Liver (tissue), 9 donors: ENCODE measurements around the gene TRIML1. TPM values are rescaled to one million over a fixed set of nuclear protein-coding genes. Genes with fewer than 3 reads are reported as not detected.

ENCODE experiments used
- DNase-seq: peaks from one replicate; pipeline ENCODE4 v3.0.0-alpha.2; 2017; ENCODE audit warnings: low spot score
- H3K27ac ChIP-seq, 2 donors: one replicate each; pipeline ENCODE4 v1.7.0; 2013; ENCODE audit warnings: inconsistent platforms in 2 of 2, low read length in 2 of 2, control low read depth in 1 of 2, low read depth in 1 of 2, mild to moderate bottlenecking in 1 of 2
- H3K27me3 ChIP-seq, 4 donors: one replicate each; pipeline versions ENCODE4 v1.6.1 to v1.7.0; 2013; ENCODE audit warnings: low read length in 3 of 4, inconsistent platforms in 1 of 4, mild to moderate bottlenecking in 1 of 4, moderate library complexity in 1 of 4; ENCODE audit not compliant: control insufficient read depth in 4 of 4, insufficient read depth in 4 of 4
- H3K36me3 ChIP-seq, 4 donors: one replicate each; pipeline versions ENCODE4 v1.6.1 to v1.7.0; 2013; ENCODE audit warnings: low read length in 3 of 4, mild to moderate bottlenecking in 3 of 4, low read depth in 1 of 4, moderate library complexity in 1 of 4; ENCODE audit not compliant: control insufficient read depth in 4 of 4, insufficient read depth in 3 of 4
- H3K4me1 ChIP-seq, 4 donors: one replicate each; pipeline versions ENCODE4 v1.6.1 to v1.7.0; 2013; ENCODE audit warnings: low read length in 3 of 4, mild to moderate bottlenecking in 3 of 4, moderate library complexity in 1 of 4; ENCODE audit not compliant: control insufficient read depth in 4 of 4, insufficient read depth in 4 of 4
- H3K4me3 ChIP-seq, 3 donors: one replicate each; pipeline versions ENCODE4 v1.6.1 to v1.7.0; 2013; ENCODE audit warnings: low read length in 3 of 3, control low read depth in 1 of 3, low read depth in 1 of 3, mild to moderate bottlenecking in 1 of 3
- H3K9ac ChIP-seq, 2 donors: one replicate each; pipeline ENCODE4 v1.7.0; 2013; ENCODE audit warnings: low read length in 2 of 2, mild to moderate bottlenecking in 2 of 2, moderate library complexity in 2 of 2, control low read depth in 1 of 2, low read depth in 1 of 2
- H3K9me3 ChIP-seq, 4 donors: one replicate each; pipeline versions ENCODE4 v1.6.1 to v1.7.0; 2013; ENCODE audit warnings: low read length in 3 of 4; ENCODE audit not compliant: control insufficient read depth in 4 of 4
- EGR1 ChIP-seq, 2 donors: IDR thresholded peaks; 2 replicates each; pipeline ENCODE4 v1.6.1; 2016 to 2018; ENCODE audit warnings: antibody characterized with exemption in 2 of 2, low read depth in 2 of 2
- FOXA1 ChIP-seq: IDR thresholded peaks from 2 replicates; pipeline ENCODE4 v1.6.1; 2016; ENCODE audit warnings: antibody characterized with exemption
- FOXA2 ChIP-seq: IDR thresholded peaks from 2 replicates; pipeline ENCODE4 v1.6.1; 2016; ENCODE audit warnings: antibody characterized with exemption
- HNF4A ChIP-seq, 2 donors: conservative IDR thresholded peaks; 2 replicates each; pipeline ENCODE4 v1.6.1; 2016; ENCODE audit warnings: antibody characterized with exemption in 2 of 2, mild to moderate bottlenecking in 2 of 2
- HNF4G ChIP-seq: IDR thresholded peaks from 2 replicates; pipeline ENCODE4 v1.6.1; 2016; ENCODE audit warnings: antibody characterized with exemption
- JUND ChIP-seq, 2 donors: IDR thresholded peaks; 2 replicates each; pipeline ENCODE4 v1.6.1; 2016; ENCODE audit warnings: antibody characterized with exemption in 2 of 2
- NR2F2 ChIP-seq: IDR thresholded peaks from 2 replicates; pipeline ENCODE4 v1.6.1; 2016; ENCODE audit warnings: antibody characterized with exemption
- RAD21 ChIP-seq, 2 donors: IDR thresholded peaks; 2 replicates each; pipeline ENCODE4 v1.6.1; 2016; ENCODE audit warnings: antibody characterized with exemption in 2 of 2, mild to moderate bottlenecking in 2 of 2
- RXRA ChIP-seq, 2 donors: IDR thresholded peaks; 2 replicates each; pipeline ENCODE4 v1.6.1; 2017 to 2018; ENCODE audit warnings: antibody characterized with exemption in 2 of 2, mild to moderate bottlenecking in 1 of 2
- SP1 ChIP-seq: IDR thresholded peaks from 2 replicates; pipeline ENCODE4 v1.6.1; 2018; ENCODE audit warnings: antibody characterized with exemption, mild to moderate bottlenecking
- YY1 ChIP-seq: IDR thresholded peaks from 2 replicates; pipeline ENCODE4 v1.6.1; 2016; ENCODE audit warnings: antibody characterized with exemption, mild to moderate bottlenecking
- WGBS: extraction: QIAGEN DNeasy Blood & Tissue Kit; methylation state at CpG from one replicate; pipeline ENCODE4 v1.1.7; 2013; 5-methylcytosine and 5-hydroxymethylcytosine counted together
- polyA plus RNA-seq, 2 donors: library from polyadenylated mRNA; stranded (reverse) in 1 of 2; unstranded in 1 of 2; fragments of 200-250 nt in 1 of 2; fragments of >200 nt in 1 of 2; fragmentation: Nextera tagmentation in 1 of 2; extraction: Ambion mirVana in 1 of 2; gene quantifications; one replicate each; pipeline versions ENCODE4 v1.2.1 to v1.2.3, GENCODE V29; 2013 to 2015
- total RNA-seq, 2 donors: library from RNA; depleted of rRNA; stranded (reverse); fragments of >200 nt; gene quantifications; one replicate each; pipeline ENCODE4 v1.2.3, GENCODE V29; 2014
- TF ChIP-seq, protein P1 (sequence below): IDR thresholded peaks from 2 replicates; pipeline ENCODE4 v1.6.1; 2016; ENCODE audit warnings: antibody characterized with exemption, mild to moderate bottlenecking
- TF ChIP-seq, protein P2 (sequence below): IDR thresholded peaks from 2 replicates; pipeline ENCODE4 v1.6.1; 2016; ENCODE audit warnings: antibody characterized with exemption
- TF ChIP-seq, protein P3 (sequence below): fragments of 150-350 bp; IDR thresholded peaks from 2 replicates; pipeline ENCODE4 v1.5.1; 2017; ENCODE audit warnings: improper control_type of control experiment, low read depth, low read length; ENCODE audit not compliant: missing input control
- TF ChIP-seq, protein P4 (sequence below): IDR thresholded peaks from 2 replicates; pipeline ENCODE4 v1.6.1; 2016; ENCODE audit warnings: antibody characterized with exemption
- TF ChIP-seq, protein P5 (sequence below): IDR thresholded peaks from 2 replicates; pipeline ENCODE4 v1.6.1; 2016; ENCODE audit warnings: antibody characterized with exemption
- donor health status: healthy.
- donor health status: healthy.
- donor health status: healthy.
- donor health status: healthy.
- donor health status: healthy.

Gene TRIML1
- total and polyA plus RNA-seq, 4 donors: not detected

DNA sequence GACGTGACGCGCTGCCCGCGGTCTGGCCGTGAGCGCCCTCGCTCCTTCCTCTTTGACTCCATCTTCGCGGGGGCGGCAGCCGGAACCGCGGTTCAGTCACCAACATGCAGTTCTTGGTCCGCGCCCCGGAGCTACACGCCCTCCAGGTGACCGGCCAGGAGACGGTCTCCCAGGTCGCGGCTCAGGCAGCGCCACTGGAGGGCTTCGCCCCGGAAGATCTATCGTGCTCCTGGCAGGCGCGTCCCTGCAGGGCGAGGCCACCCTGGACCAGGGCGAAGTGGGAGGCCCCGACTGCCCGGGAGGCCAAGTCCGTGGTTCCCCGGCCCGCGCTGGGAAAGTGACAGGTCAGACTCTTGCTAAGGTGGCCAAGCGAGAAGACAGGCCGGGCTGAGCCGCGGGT lies 32.8 kb upstream of the TRIML1 start:
- 93% methylated on average over 40 of the region's 40 CpGs for WGBS
- DNase-seq: no peak
- Histone ChIP-seq H3K9me3 (peaks cover 3 to 6% (median 5%) of the 10 kb centered on the region in 4 donors), H3K4me3 (no peak overlapping the region), H3K9ac (no peak overlapping the region), H3K4me1 (no peaks in the 10 kb centered on the region), H3K27me3 (peaks cover 0 to 3% (median 0%) of the 10 kb centered on the region in 4 donors), H3K27ac (no peak overlapping the region), H3K36me3 (no peaks in the 10 kb centered on the region)
- TF ChIP-seq FOXA2 (no peak), RXRA (IDR thresholded peaks at IDR 0.05) (no peak), JUND (IDR thresholded peaks at IDR 0.05) (no peak), FOXA1 (no peak), HNF4G (no peak), EGR1 (IDR thresholded peaks at IDR 0.05; ENCODE audit: low read depth in 2 of 2) (no peak), RAD21 (IDR thresholded peaks at IDR 0.05) (no peak), NR2F2 (no peak), SP1 (no peak), YY1 (no peak), HNF4A (conservative IDR thresholded peaks at IDR 0.05) (no peak)
- TF ChIP-seq, protein P1, sequence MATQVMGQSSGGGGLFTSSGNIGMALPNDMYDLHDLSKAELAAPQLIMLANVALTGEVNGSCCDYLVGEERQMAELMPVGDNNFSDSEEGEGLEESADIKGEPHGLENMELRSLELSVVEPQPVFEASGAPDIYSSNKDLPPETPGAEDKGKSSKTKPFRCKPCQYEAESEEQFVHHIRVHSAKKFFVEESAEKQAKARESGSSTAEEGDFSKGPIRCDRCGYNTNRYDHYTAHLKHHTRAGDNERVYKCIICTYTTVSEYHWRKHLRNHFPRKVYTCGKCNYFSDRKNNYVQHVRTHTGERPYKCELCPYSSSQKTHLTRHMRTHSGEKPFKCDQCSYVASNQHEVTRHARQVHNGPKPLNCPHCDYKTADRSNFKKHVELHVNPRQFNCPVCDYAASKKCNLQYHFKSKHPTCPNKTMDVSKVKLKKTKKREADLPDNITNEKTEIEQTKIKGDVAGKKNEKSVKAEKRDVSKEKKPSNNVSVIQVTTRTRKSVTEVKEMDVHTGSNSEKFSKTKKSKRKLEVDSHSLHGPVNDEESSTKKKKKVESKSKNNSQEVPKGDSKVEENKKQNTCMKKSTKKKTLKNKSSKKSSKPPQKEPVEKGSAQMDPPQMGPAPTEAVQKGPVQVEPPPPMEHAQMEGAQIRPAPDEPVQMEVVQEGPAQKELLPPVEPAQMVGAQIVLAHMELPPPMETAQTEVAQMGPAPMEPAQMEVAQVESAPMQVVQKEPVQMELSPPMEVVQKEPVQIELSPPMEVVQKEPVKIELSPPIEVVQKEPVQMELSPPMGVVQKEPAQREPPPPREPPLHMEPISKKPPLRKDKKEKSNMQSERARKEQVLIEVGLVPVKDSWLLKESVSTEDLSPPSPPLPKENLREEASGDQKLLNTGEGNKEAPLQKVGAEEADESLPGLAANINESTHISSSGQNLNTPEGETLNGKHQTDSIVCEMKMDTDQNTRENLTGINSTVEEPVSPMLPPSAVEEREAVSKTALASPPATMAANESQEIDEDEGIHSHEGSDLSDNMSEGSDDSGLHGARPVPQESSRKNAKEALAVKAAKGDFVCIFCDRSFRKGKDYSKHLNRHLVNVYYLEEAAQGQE: no peak
- TF ChIP-seq, protein P2, sequence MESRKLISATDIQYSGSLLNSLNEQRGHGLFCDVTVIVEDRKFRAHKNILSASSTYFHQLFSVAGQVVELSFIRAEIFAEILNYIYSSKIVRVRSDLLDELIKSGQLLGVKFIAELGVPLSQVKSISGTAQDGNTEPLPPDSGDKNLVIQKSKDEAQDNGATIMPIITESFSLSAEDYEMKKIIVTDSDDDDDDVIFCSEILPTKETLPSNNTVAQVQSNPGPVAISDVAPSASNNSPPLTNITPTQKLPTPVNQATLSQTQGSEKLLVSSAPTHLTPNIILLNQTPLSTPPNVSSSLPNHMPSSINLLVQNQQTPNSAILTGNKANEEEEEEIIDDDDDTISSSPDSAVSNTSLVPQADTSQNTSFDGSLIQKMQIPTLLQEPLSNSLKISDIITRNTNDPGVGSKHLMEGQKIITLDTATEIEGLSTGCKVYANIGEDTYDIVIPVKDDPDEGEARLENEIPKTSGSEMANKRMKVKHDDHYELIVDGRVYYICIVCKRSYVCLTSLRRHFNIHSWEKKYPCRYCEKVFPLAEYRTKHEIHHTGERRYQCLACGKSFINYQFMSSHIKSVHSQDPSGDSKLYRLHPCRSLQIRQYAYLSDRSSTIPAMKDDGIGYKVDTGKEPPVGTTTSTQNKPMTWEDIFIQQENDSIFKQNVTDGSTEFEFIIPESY: no peak
- TF ChIP-seq, protein P3, sequence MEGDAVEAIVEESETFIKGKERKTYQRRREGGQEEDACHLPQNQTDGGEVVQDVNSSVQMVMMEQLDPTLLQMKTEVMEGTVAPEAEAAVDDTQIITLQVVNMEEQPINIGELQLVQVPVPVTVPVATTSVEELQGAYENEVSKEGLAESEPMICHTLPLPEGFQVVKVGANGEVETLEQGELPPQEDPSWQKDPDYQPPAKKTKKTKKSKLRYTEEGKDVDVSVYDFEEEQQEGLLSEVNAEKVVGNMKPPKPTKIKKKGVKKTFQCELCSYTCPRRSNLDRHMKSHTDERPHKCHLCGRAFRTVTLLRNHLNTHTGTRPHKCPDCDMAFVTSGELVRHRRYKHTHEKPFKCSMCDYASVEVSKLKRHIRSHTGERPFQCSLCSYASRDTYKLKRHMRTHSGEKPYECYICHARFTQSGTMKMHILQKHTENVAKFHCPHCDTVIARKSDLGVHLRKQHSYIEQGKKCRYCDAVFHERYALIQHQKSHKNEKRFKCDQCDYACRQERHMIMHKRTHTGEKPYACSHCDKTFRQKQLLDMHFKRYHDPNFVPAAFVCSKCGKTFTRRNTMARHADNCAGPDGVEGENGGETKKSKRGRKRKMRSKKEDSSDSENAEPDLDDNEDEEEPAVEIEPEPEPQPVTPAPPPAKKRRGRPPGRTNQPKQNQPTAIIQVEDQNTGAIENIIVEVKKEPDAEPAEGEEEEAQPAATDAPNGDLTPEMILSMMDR: no peak
- TF ChIP-seq, protein P4, sequence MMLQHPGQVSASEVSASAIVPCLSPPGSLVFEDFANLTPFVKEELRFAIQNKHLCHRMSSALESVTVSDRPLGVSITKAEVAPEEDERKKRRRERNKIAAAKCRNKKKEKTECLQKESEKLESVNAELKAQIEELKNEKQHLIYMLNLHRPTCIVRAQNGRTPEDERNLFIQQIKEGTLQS: no peak
- TF ChIP-seq, protein P5, sequence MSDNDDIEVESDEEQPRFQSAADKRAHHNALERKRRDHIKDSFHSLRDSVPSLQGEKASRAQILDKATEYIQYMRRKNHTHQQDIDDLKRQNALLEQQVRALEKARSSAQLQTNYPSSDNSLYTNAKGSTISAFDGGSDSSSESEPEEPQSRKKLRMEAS: no peak
